Lower lobe of right lung (tissue), 2 donors: ENCODE data around the gene RBM48. TPM values are rescaled to one million over a fixed set of nuclear protein-coding genes. Genes with fewer than 3 reads are reported as not detected.
"Not testable (repeated sequence)": the region's sequence is repeated elsewhere in the genome, so short reads cannot be mapped to it uniquely, and the experiment has no call there.

Source experiments
- ATAC-seq, 2 donors: fragments of 200-7000 bp; cut with Tn5 transposase; one replicate each; pipeline ENCODE4 v1.9.1; 2020 to 2022; ENCODE audit warnings: mild to moderate bottlenecking in 2 of 2, moderate library complexity in 2 of 2
- DNase-seq: peaks from one replicate; pipeline ENCODE4 v3.0.0-alpha.2; 2020
- H3K27ac ChIP-seq: fragments of 200-600 bp; one replicate; pipeline ENCODE4 v1.8.0; 2022
- H3K27me3 ChIP-seq: fragments of 200-600 bp; one replicate; pipeline ENCODE4 v1.8.0; 2022; ENCODE audit warnings: low read depth
- H3K36me3 ChIP-seq: fragments of 200-600 bp; one replicate; pipeline ENCODE4 v1.8.0; 2022; ENCODE audit warnings: mild to moderate bottlenecking
- H3K4me1 ChIP-seq: fragments of 200-600 bp; one replicate; pipeline ENCODE4 v1.8.0; 2022
- H3K4me3 ChIP-seq: fragments of 200-600 bp; one replicate; pipeline ENCODE4 v1.8.0; 2022; ENCODE audit warnings: mild to moderate bottlenecking
- H3K9me3 ChIP-seq: fragments of 200-600 bp; one replicate; pipeline ENCODE4 v1.8.0; 2022
- CTCF ChIP-seq: fragments of 200-600 bp; IDR thresholded peaks from one replicate; pipeline ENCODE4 v1.8.0; 2022; ENCODE audit warnings: antibody characterized with exemption, mild to moderate bottlenecking
- intact Hi-C: fragments of 100-400 bp; cut with DNase I; formaldehyde crosslinking; loops from one replicate; pipeline ENCODE4 v1.11.0; 2022
- long read RNA-seq: library from polyadenylated mRNA; unstranded; transcript quantifications from one replicate; pipeline ENCODE4 v2.0.0, GENCODE V29; 2021
- total RNA-seq: library from RNA; stranded (reverse); fragmentation: NEBNext Ultra II Directional; extraction: Animal tissue kit (Norgen Biotek cat#: 25700); gene quantifications from one replicate; pipeline ENCODE4 v1.2.1, GENCODE V29; 2021
- donor health status: DM: no; HTN: yes; CAD: no; lungs with severe emphysema.

RBM48 gene
- total RNA-seq, result 16.5 TPM
- long read RNA-seq, full-length matches to known transcripts, result 16 of 24 reads
- long read RNA-seq, partial matches to known transcripts, result 4 of 24 reads
- long read RNA-seq, other reads (novel, unspliced or antisense), result 4 of 24 reads

- H3K9me3 ChIP-seq, result no peaks in the 10 kb centered on the region
- intact Hi-C loops, result no loop called here
- peak within 1 kb of the TSS; percentile 92 for H3K27ac ChIP-seq
- H3K4me1 ChIP-seq, result peaks cover 20% of the 10 kb centered on the region
- ATAC-seq, result peak; percentile 99 to 100
- DNase-seq, result peak; percentile 97
- peak within 1 kb of the TSS; percentile 90 for H3K4me3 ChIP-seq
- H3K36me3 ChIP-seq, result peaks cover 34% of the 10 kb centered on the region
- TF ChIP-seq CTCF, result peak; percentile 43
- H3K27me3 ChIP-seq, result no peaks in the 10 kb centered on the region
Measured at GRCh38 chr7:92528188-92528957, at the start of gene RBM48, which contains the start of gene PEX1. Gene RBM48, plus strand, starts transcription at chr7:92528795. Its CDS starts 19 bp downstream, at chr7:92528814. Gene PEX1, minus strand, starts transcription at chr7:92528520. Its CDS starts 85 bp downstream, at chr7:92528435.

GRCh38 chr7:92479146-92479545 lies 49.4 kb upstream of the RBM48 start:
- H3K4me1 ChIP-seq, H3K4me3 ChIP-seq, H3K27me3 ChIP-seq, DNase-seq, intact Hi-C loops, H3K27ac ChIP-seq, H3K9me3 ChIP-seq, ATAC-seq: not testable (repeated sequence)
- H3K36me3 ChIP-seq, result peaks cover 10% of the 10 kb centered on the region

GRCh38 chr7:92483624-92484023 lies 45.0 kb upstream of the RBM48 start:
- H3K9me3 ChIP-seq, intact Hi-C loops, H3K27me3 ChIP-seq, H3K4me3 ChIP-seq, ATAC-seq, H3K4me1 ChIP-seq, H3K27ac ChIP-seq, DNase-seq: not testable (repeated sequence)
- H3K36me3 ChIP-seq, result peaks cover 44% of the 10 kb centered on the region

- H3K27me3 ChIP-seq, H3K9me3 ChIP-seq, H3K27ac ChIP-seq, H3K4me3 ChIP-seq, H3K4me1 ChIP-seq, ATAC-seq, intact Hi-C loops, DNase-seq: not testable (repeated sequence)
- peaks cover 50% of the 10 kb centered on the region for H3K36me3 ChIP-seq
Measured at GRCh38 chr7:92484226-92484625, 44.4 kb upstream of the RBM48 start.

GRCh38 chr7:92485267-92485892 lies 43.2 kb upstream of the RBM48 start:
- Histone ChIP-seq H3K27me3 (no peaks in the 10 kb centered on the region), H3K9me3 (no peaks in the 10 kb centered on the region), H3K4me1 (no peaks in the 10 kb centered on the region), H3K4me3 (no peak overlapping the region), H3K36me3 (peaks cover 62% of the 10 kb centered on the region), H3K27ac (no peak overlapping the region)
- no peak for ATAC-seq
- no peak for DNase-seq
- intact Hi-C loops, result no loop called here
- no peak for TF ChIP-seq CTCF

GRCh38 chr7:92485974-92486373 lies 42.6 kb upstream of the RBM48 start:
- Histone ChIP-seq H3K9me3 (no peaks in the 10 kb centered on the region), H3K36me3 (peaks cover 67% of the 10 kb centered on the region), H3K4me1 (no peaks in the 10 kb centered on the region), H3K27ac (no peak overlapping the region), H3K4me3 (no peak overlapping the region), H3K27me3 (no peaks in the 10 kb centered on the region)
- ATAC-seq (no peak), DNase-seq (no peak)
- intact Hi-C loops, result no loop called here
- TF ChIP-seq CTCF, result no peak

- TF ChIP-seq CTCF, result no peak
- intact Hi-C loops, result no loop called here
- Histone ChIP-seq H3K36me3 (peaks cover 86% of the 10 kb centered on the region), H3K4me3 (no peak overlapping the region), H3K4me1 (no peaks in the 10 kb centered on the region), H3K9me3 (no peaks in the 10 kb centered on the region), H3K27me3 (no peaks in the 10 kb centered on the region), H3K27ac (no peak overlapping the region)
- no peak for ATAC-seq
- no peak for DNase-seq
Measured at GRCh38 chr7:92487804-92488203, 40.8 kb upstream of the RBM48 start.
